Fibroblast of pulmonary artery (primary cell): ENCODE measurements around the gene ACADSB.

ENCODE experiments used
- DNase-seq: peaks from one replicate; pipeline ENCODE4 v3.0.0-alpha.2; 2010; ENCODE audit warnings: low read depth
- H3K4me3 ChIP-seq: replicated peaks from 2 replicates; pipeline ENCODE4 v1.5.1; 2011; ENCODE audit warnings: low read depth, mild to moderate bottlenecking, control low read depth, low read length, moderate library complexity
- TF ChIP-seq, protein P1 (sequence below): IDR thresholded peaks from 2 replicates; pipeline ENCODE4 v1.5.1; 2011; ENCODE audit warnings: mild to moderate bottlenecking, control low read depth, low read length, inconsistent platforms; ENCODE audit errors: missing control alignments

ACADSB gene

DNA sequence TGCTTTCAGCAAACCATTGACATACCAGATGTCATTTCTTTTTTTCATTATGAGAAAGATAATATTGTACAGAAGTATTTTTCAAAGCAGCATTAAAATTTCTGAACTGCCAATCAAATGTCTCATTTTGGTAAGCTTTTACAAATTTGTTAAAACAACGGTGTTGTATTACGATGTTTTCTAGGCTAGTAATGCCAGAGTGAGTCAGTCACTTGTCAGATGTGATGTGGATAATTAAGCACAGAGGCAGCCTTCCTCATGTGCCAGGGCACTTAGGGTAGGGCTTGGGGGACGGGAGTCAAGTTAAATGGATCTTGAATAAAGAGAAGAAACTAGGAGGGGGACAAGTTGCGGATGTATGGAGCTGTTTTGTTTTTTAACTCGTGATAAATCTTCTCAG is 18.5 kb upstream of the ACADSB start:
- no peak for DNase-seq
- no peak overlapping the region for H3K4me3 ChIP-seq
- TF ChIP-seq, protein P1, sequence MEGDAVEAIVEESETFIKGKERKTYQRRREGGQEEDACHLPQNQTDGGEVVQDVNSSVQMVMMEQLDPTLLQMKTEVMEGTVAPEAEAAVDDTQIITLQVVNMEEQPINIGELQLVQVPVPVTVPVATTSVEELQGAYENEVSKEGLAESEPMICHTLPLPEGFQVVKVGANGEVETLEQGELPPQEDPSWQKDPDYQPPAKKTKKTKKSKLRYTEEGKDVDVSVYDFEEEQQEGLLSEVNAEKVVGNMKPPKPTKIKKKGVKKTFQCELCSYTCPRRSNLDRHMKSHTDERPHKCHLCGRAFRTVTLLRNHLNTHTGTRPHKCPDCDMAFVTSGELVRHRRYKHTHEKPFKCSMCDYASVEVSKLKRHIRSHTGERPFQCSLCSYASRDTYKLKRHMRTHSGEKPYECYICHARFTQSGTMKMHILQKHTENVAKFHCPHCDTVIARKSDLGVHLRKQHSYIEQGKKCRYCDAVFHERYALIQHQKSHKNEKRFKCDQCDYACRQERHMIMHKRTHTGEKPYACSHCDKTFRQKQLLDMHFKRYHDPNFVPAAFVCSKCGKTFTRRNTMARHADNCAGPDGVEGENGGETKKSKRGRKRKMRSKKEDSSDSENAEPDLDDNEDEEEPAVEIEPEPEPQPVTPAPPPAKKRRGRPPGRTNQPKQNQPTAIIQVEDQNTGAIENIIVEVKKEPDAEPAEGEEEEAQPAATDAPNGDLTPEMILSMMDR, result no peak

DNA sequence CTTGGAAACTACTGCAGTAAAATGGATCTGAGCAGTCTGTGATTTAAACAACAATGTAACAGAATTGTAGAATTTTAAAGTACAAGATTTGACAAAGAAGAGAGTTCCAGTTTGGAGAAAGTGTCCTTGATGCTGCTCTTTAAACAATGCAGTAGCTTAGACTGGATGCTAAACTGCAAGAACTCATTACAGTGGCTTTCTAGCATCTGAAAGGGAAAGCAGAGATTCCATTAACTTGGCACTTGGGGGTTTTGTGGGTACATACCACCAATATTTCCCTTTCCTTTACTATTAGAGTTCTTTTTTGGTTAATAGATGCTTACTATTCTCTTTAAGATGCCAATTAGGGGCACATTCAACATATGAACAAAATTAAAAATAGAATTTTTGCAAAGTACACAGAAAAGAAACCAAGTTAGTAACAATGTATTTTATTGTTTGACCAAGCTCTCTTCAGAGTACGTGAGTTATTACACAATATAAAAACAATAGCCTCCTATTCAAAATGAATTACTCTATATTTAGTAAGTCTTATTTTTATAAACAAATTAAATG is 16.7 kb upstream of the ACADSB start:
- no peak overlapping the region for H3K4me3 ChIP-seq
- TF ChIP-seq, protein P1, result no peak
- DNase-seq, result no peak

DNA sequence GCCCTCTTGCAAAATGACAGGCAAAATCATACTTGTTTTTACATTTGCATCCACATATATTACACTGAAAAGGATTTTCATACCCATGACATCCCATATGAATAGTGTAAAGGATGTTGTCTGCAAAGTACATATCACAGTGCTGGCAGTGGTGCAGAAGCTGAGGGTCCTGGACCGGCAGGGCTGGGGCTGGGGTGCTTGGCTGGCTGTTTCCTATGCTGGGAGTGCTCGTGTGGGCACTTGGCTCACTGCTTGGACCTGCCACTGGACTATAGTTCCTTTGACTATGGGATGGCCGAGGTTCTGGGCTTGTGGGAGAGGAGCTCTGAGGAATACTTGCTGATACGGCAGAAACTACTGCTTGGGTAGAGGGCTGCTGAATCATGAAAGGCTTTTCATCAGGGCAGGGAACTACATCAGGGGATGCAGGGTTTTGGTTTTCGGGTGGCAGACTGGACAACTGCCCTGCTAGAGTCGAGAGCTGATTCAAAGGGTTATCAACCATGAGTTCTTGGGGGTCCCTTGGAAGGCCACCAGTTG is 14.9 kb upstream of the ACADSB start:
- no peak overlapping the region for H3K4me3 ChIP-seq
- no peak for DNase-seq
- TF ChIP-seq, protein P1, result no peak

DNA sequence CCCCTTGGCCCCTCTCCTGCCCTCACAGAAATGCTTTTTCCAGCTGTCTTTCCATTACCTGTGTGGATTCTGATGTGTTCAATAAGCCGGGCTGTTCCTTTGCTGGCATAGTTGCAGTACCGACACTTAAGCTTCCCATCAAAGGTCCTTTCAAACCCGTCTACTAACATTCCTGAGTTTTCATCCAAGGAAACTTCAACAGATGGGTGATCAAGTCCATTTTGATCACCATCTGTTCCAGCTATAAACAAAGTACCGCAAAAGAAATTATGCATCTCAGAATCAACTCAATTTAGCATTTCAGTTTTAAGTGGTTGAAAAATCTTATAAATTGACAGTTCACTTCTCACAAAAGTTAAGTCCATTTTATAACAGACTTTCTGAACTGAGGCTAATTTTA is 12.9 kb upstream of the ACADSB start:
- H3K4me3 ChIP-seq, result no peak overlapping the region
- TF ChIP-seq, protein P1, result no peak
- no peak for DNase-seq

DNA sequence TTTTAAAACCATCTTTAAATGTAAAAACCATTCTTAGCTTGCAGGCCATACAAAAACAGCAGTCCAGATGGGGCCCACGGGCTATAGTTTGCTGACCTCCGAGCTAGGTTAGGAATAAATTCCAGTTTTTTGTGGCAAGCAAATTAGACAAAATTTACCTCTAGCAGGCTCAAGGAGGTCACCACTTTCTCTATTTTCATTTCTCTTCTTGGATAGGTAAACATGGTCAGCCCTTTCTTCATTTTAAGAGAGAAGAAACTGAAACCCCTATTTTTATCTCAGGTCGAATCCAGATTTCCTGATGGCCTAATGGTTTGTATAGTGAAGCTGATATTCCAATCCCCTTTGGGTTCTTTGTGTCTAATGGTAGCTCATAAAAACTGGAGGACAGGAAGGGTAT is 10.9 kb upstream of the ACADSB start:
- H3K4me3 ChIP-seq, result no peak overlapping the region
- DNase-seq, result no peak
- TF ChIP-seq, protein P1, result no peak

DNA sequence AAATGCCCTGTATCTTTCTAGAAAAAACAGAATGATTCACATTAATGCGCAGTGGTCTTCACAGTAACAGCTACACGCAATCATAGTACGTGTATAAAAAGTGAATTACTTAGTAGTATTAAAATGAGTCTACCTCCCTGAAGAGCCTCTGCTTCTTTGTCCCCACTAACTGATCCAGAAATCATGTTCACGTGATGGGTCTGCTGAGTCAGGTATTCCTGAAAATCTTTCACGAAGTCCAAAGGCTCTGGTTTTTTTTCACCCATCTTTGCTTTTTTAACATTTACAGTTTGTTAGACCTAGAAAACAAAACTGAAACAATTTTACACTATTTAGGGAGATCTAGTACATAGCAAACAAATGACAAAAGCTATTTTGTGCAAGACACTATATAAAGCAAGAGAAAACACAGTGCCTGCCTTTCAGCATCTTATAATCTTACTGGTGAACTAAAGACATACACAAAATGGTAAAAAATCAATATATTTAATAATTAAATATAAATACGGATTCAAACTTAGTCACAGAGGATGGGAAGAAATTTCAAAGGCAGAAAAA is 10.4 kb upstream of the ACADSB start:
- H3K4me3 ChIP-seq, result no peak overlapping the region
- TF ChIP-seq, protein P1, result no peak
- DNase-seq, result no peak

DNA sequence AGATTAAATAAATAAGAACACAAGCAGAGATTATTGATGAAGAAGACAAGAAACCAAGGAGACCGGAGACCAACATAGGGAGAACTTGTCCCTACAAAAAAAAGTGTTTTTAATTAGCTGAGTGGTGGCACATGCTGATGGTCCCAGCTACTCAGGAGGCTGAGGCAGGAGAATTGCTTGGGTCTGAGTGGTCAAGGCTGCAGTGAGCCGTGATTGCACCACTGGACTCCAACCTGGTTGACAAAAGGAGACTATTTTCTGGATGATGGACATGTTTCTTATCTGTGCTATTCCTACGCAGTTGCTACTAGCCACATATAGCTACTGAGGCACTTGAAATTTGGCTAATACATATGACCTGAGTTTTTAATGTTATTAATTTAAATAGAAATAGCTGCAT is 9.9 kb upstream of the ACADSB start:
- H3K4me3 ChIP-seq, result no peak overlapping the region
- TF ChIP-seq, protein P1, result no peak
- no peak for DNase-seq
